Testis (tissue), 2 donors: ENCODE results near the gene OR52N1.

Experiments used
- POLR2A ChIP-seq: fragments of 450-650 bp; IDR thresholded peaks from one replicate; pipeline ENCODE4 v1.6.1; 2017; ENCODE audit warnings: antibody characterized with exemption, mild to moderate bottlenecking, moderate library complexity
- TF ChIP-seq, protein P1 (sequence below), 3 experiments: fragments of 450-650 bp in 2 of 3; fragments of 200-600 bp in 1 of 3; sonication (generic) in 1 of 3; IDR thresholded peaks; one replicate each; pipeline ENCODE4 v1.5.1; 2016 to 2019; ENCODE audit warnings: antibody characterized with exemption in 3 of 3, mild to moderate bottlenecking in 2 of 3, moderate library complexity in 1 of 3

DNA sequence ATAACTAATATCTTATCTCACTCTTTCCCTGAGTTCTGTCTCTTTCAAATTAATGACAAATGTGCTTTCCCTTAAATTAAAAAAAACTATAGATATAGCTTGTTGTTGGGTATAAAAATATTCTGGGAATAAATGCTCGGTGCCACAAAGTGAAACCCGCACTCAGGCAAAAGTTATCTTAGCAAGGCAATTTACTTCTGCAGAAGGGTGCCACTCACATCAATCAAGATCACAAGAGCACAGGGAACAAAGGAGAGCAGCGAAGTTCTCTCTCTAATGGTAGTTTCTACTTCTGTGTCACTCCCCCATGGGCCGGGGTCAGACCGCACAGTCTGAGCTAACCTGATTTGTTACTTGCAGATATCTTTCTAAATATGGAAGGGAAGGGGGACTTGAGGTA lies 12.9 kb upstream of the OR52N1 start:
- TF ChIP-seq, protein P1, sequence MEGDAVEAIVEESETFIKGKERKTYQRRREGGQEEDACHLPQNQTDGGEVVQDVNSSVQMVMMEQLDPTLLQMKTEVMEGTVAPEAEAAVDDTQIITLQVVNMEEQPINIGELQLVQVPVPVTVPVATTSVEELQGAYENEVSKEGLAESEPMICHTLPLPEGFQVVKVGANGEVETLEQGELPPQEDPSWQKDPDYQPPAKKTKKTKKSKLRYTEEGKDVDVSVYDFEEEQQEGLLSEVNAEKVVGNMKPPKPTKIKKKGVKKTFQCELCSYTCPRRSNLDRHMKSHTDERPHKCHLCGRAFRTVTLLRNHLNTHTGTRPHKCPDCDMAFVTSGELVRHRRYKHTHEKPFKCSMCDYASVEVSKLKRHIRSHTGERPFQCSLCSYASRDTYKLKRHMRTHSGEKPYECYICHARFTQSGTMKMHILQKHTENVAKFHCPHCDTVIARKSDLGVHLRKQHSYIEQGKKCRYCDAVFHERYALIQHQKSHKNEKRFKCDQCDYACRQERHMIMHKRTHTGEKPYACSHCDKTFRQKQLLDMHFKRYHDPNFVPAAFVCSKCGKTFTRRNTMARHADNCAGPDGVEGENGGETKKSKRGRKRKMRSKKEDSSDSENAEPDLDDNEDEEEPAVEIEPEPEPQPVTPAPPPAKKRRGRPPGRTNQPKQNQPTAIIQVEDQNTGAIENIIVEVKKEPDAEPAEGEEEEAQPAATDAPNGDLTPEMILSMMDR (IDR thresholded peaks at IDR 0.05): no peak
- TF ChIP-seq POLR2A: no peak
